Ishikawa (cell line): ENCODE measurements around the gene STAC3.

Experiments used
- CEBPB ChIP-seq: IDR thresholded peaks from 2 replicates; pipeline ENCODE4 v1.6.1; 2012
- CREB1 ChIP-seq: IDR thresholded peaks from 2 replicates; pipeline ENCODE4 v1.6.1; 2012; ENCODE audit warnings: low read depth
- EGR1 ChIP-seq: IDR thresholded peaks from 2 replicates; pipeline ENCODE4 v1.6.1; 2012
- EP300 ChIP-seq: IDR thresholded peaks from 2 replicates; pipeline ENCODE4 v1.6.1; 2012; ENCODE audit warnings: borderline replicate concordance
- FOXM1 ChIP-seq: IDR thresholded peaks from 2 replicates; pipeline ENCODE4 v1.6.1; 2012; ENCODE audit warnings: low read depth, borderline replicate concordance
- NFIC ChIP-seq: IDR thresholded peaks from 2 replicates; pipeline ENCODE4 v1.6.1; 2012
- RAD21 ChIP-seq: IDR thresholded peaks from 2 replicates; pipeline ENCODE4 v1.6.1; 2012; ENCODE audit warnings: low read depth
- REST ChIP-seq: IDR thresholded peaks from 2 replicates; pipeline ENCODE4 v1.6.1; 2012; ENCODE audit warnings: low read depth, mild to moderate bottlenecking
- TAF1 ChIP-seq: IDR thresholded peaks from 2 replicates; pipeline ENCODE4 v1.6.1; 2012; ENCODE audit warnings: low read depth, mild to moderate bottlenecking
- TCF12 ChIP-seq: IDR thresholded peaks from 2 replicates; pipeline ENCODE4 v1.6.1; 2012; ENCODE audit warnings: low read depth
- TEAD4 ChIP-seq: IDR thresholded peaks from 2 replicates; pipeline ENCODE4 v1.6.1; 2012
- USF1 ChIP-seq: IDR thresholded peaks from 2 replicates; pipeline ENCODE4 v1.6.1; 2012
- YY1 ChIP-seq: IDR thresholded peaks from 2 replicates; pipeline ENCODE4 v1.6.1; 2012; ENCODE audit warnings: low read depth
- ZBTB7A ChIP-seq: IDR thresholded peaks from 2 replicates; pipeline ENCODE4 v1.6.1; 2012; ENCODE audit warnings: low read depth
- TF ChIP-seq, protein P1 (sequence below): IDR thresholded peaks from 2 replicates; pipeline ENCODE4 v1.6.1; 2012

STAC3 gene

GRCh38 chr12:57216921-57217879 is 33.8 kb downstream of the STAC3 start:
- TF ChIP-seq EGR1 (0 out of 2 replicates have a peak, but pooled peaks have one; percentile 17), FOXM1 (no peak)

DNA sequence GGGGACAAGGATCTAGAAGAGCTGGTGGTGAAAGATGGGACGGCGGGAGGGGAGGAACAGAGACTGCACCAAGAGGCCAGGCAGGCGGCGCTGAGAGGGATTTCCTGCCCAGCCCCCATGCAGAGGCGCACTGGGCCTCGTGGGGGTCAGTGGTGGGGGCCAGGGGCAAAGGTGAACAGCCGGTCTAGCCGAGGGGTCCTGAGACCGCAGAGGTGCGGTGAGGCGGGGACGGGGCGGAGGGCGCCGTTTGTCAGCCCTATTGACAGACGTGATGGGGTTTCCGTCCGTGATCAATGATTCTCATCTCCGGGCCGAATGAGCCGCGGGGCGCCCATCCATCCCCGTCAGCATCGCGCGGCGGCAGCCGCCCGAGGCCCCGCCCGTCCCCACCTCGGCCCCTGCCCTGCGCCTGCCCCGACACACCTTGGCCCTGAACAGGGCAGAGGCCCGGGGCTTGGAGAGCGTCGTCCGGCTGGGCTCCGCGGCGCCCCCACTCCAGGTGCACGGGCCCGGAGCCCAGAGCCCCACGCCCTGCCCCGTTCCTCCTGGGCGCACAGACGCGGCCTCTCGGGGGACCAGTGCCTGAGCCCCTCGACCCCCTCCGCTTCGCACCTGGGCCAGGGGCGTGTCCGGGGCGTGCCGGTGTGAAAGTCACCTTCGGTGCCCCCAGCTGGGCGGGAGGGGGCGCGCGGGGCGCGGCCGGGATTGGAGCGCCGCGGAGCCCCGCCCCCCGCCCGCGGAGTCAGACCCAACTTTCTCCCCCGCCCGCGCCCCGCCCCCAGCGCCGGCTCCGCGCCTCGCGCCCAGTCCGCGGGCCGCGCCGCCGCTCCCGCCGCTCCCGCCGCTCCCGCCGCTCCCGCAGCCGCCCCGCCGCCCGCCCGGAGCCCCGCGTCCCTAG is 34.7 kb downstream of the STAC3 start, which contains the start of gene NXPH4:
TSS of gene NXPH4 (plus strand) at position 781 of the 898 bp plus-strand sequence. CDS start 176 bp downstream, outside the sequence.
- no peak for TF ChIP-seq TEAD4
- no peak for TF ChIP-seq FOXM1
- TF ChIP-seq TCF12, result no peak
- peak; percentile 94 for TF ChIP-seq ZBTB7A
- peak; percentile 7; the same call in 1 of the 2 replicates for TF ChIP-seq EGR1
- no peak for TF ChIP-seq EP300
- TF ChIP-seq, protein P1, sequence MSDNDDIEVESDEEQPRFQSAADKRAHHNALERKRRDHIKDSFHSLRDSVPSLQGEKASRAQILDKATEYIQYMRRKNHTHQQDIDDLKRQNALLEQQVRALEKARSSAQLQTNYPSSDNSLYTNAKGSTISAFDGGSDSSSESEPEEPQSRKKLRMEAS, result peak; percentile 90

DNA sequence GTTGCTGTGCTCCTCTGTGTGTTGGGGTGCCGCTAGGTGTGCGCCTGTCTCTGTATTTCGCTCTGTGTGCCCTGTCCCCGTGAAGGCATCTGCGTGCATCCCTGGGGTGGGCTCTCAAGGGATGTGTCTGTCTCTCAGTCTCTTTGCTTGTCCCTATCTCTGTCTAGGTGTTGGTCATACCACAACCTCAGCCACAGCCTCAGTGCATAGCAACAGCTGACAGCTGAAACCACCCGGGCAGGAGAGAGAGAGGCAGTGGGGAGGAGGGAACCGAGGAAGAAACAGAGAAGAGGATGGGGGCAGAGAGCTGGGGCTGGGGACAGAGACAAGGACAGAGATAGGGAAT is 35.3 kb downstream of the STAC3 start:
- TF ChIP-seq EP300 (no peak), RAD21 (no peak), TAF1 (no peak), YY1 (no peak), TCF12 (no peak), USF1 (no peak), CREB1 (no peak), ZBTB7A (no peak), FOXM1 (no peak)

DNA sequence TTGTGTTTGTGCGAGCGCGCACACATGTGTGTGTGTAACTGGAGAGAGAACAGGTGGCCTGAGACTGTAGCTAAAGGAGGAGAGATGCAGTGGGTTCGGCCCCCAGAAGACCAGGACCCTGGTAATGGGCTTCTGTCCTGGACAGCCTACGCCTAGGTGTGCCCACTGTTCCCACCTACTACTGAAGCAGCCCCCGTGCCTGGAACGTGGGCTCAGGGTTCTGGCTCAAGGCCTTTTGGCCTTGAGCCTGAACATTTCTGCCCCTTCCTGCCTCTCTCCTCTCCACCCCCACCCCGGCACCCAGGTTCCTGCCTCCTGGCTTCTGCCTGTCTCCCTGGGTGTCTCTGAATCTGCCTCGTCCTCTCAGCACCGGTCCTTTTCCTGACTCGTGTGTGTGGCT is 35.9 kb downstream of the STAC3 start:
- TF ChIP-seq USF1 (no peak), TCF12 (no peak), ZBTB7A (no peak), FOXM1 (no peak), REST (no peak), EP300 (no peak), YY1 (no peak), TAF1 (no peak), EGR1 (no peak), TEAD4 (no peak), CREB1 (no peak), NFIC (no peak), RAD21 (no peak), CEBPB (no peak)
- TF ChIP-seq, protein P1, result no peak

DNA sequence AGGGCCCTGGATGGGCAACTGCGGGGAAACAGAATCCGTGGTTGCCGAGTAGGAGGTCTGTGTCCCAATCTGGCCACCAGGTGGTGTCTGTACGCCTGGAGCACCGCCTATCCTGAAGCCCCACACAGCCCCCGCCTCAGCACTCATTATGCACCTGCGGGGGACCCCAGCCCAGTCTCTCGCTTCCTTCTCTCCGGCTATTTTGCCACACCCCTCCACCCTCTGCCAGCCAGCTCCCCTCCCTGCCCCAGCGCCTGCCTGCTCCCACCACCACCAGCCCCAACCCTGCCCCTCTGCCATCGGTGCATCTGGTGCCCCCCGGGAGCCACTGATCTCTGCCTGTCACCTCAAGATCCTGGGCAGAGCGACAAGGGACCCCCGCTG is 36.6 kb downstream of the STAC3 start:
- peak; percentile 66 for TF ChIP-seq RAD21
- peak; percentile 81 for TF ChIP-seq ZBTB7A
- TF ChIP-seq USF1, result no peak
- no peak for TF ChIP-seq CEBPB
- no peak for TF ChIP-seq EP300
- TF ChIP-seq TAF1, result no peak
- no peak for TF ChIP-seq TEAD4

DNA sequence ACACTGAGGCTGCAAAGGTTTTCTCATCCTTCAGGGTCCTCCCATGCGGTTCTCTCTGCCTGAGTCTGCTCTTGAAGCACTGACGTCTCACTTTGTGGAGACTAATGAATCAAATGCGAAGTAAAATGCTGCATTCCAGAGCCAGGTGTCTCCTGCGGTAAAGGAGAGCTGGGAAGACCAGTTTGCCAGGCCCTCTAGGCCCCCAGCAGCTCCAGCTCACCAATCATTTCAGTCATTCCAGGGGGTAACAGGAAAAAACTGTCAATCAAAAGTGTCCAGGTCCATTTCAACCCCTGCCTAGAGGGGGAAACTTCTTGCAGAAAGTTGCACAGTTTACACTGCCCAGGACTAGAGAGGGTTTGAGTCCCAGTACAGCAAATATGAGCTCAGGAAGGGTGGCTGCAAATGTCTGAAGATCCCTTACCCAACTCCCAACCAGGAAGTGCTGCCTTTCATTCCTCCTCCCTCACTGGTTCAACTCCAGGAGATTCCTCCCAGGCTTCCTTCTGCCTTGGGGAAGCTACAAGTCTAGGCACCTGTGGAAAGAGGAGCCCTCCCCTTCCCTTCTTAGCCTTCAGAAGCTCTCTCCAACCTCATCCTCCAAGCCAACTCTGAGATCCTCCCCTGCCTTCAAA is 37.1 kb downstream of the STAC3 start:
- 0 out of 2 replicates have a peak, but pooled peaks have one; percentile 2 for TF ChIP-seq NFIC
- TF ChIP-seq FOXM1, result no peak
